Hepatocyte (in vitro differentiated cells): ENCODE results near the gene LRRIQ1. TPM values are rescaled to one million over a fixed set of nuclear protein-coding genes. Genes with fewer than 3 reads are reported as not detected.

Experiments
- DNase-seq: peaks from one replicate; pipeline ENCODE4 v3.0.0-alpha.2; 2016; ENCODE audit warnings: low spot score
- H2AFZ ChIP-seq: fragments of 200-600 bp; sonication (generic); 2 replicates; pipeline ENCODE4 v1.6.0; 2016; ENCODE audit warnings: antibody characterized with exemption, mild to moderate bottlenecking
- H3K27ac ChIP-seq: fragments of 200-600 bp; sonication (generic); 2 replicates; pipeline ENCODE4 v1.5.1; 2016; ENCODE audit warnings: mild to moderate bottlenecking
- H3K27me3 ChIP-seq: fragments of 200-600 bp; sonication (generic); 2 replicates; pipeline ENCODE4 v1.6.1; 2016
- H3K36me3 ChIP-seq: fragments of 200-600 bp; sonication (generic); replicated peaks from 2 replicates; pipeline ENCODE4 v1.5.1; 2016; ENCODE audit warnings: low read depth; ENCODE audit not compliant: insufficient read depth
- H3K4me1 ChIP-seq: fragments of 200-600 bp; sonication (generic); 2 replicates; pipeline ENCODE4 v1.5.1; 2016; ENCODE audit warnings: mild to moderate bottlenecking, moderate library complexity; ENCODE audit not compliant: insufficient read depth
- H3K4me2 ChIP-seq: fragments of 200-600 bp; sonication (generic); 2 replicates; pipeline ENCODE4 v1.6.0; 2016
- H3K4me3 ChIP-seq: fragments of 200-600 bp; sonication (generic); 2 replicates; pipeline ENCODE4 v1.5.1; 2016; ENCODE audit warnings: mild to moderate bottlenecking
- H3K79me2 ChIP-seq: fragments of 200-600 bp; sonication (generic); 2 replicates; pipeline ENCODE4 v1.6.0; 2017; ENCODE audit warnings: mild to moderate bottlenecking
- H3K9me2 ChIP-seq: fragments of 200-600 bp; sonication (generic); replicated peaks from 2 replicates; pipeline ENCODE4 v1.6.0; 2017; ENCODE audit warnings: mild to moderate bottlenecking; ENCODE audit not compliant: insufficient read depth
- H3K9me3 ChIP-seq: fragments of 200-600 bp; sonication (generic); 2 replicates; pipeline ENCODE4 v1.5.1; 2016; ENCODE audit warnings: low read depth, mild to moderate bottlenecking
- H4K20me1 ChIP-seq: fragments of 200-600 bp; sonication (generic); 2 replicates; pipeline ENCODE4 v1.6.0; 2016; ENCODE audit warnings: mild to moderate bottlenecking; ENCODE audit not compliant: insufficient read depth, poor library complexity, severe bottlenecking
- EZH2 ChIP-seq: fragments of 200-600 bp; sonication (generic); IDR thresholded peaks from 2 replicates; pipeline ENCODE4 v1.6.1; 2016; ENCODE audit warnings: antibody characterized with exemption, mild to moderate bottlenecking, borderline replicate concordance
- EZH2phosphoT487 ChIP-seq: fragments of 200-600 bp; sonication (generic); IDR thresholded peaks from one replicate; pipeline ENCODE4 v1.6.1; 2018; ENCODE audit warnings: antibody characterized with exemption, mild to moderate bottlenecking, low read depth, moderate library complexity; ENCODE audit not compliant: unreplicated experiment, severe bottlenecking
- WGBS: methylation state at CpG from one replicate; pipeline ENCODE4 v1.1.6; 2016; ENCODE audit warnings: low lambda C conversion rate; ENCODE audit errors: missing lambda C conversion rate; 5-methylcytosine and 5-hydroxymethylcytosine counted together
- polyA plus RNA-seq: library from polyadenylated mRNA; unstranded; fragments of >200 nt; fragmentation: Nextera tagmentation; extraction: Ambion mirVana; gene quantifications from 2 replicates; pipeline ENCODE4 v1.2.1, GENCODE V29; 2016
- total RNA-seq: library from RNA; depleted of rRNA; stranded (reverse); fragments of >200 nt; gene quantifications from 2 replicates; pipeline ENCODE4 v1.2.3, GENCODE V29; 2014
- TF ChIP-seq, protein P1 (sequence below): fragments of 200-600 bp; sonication (generic); IDR thresholded peaks from 2 replicates; pipeline ENCODE4 v1.5.1; 2016; ENCODE audit warnings: antibody characterized with exemption, mild to moderate bottlenecking; ENCODE audit not compliant: poor library complexity

LRRIQ1 gene
- total and polyA plus RNA-seq, 2 experiments from 2014 or later: 0.07 to 0.13 TPM

- no peak overlapping the region for H3K4me3 ChIP-seq
- TF ChIP-seq, protein P1, sequence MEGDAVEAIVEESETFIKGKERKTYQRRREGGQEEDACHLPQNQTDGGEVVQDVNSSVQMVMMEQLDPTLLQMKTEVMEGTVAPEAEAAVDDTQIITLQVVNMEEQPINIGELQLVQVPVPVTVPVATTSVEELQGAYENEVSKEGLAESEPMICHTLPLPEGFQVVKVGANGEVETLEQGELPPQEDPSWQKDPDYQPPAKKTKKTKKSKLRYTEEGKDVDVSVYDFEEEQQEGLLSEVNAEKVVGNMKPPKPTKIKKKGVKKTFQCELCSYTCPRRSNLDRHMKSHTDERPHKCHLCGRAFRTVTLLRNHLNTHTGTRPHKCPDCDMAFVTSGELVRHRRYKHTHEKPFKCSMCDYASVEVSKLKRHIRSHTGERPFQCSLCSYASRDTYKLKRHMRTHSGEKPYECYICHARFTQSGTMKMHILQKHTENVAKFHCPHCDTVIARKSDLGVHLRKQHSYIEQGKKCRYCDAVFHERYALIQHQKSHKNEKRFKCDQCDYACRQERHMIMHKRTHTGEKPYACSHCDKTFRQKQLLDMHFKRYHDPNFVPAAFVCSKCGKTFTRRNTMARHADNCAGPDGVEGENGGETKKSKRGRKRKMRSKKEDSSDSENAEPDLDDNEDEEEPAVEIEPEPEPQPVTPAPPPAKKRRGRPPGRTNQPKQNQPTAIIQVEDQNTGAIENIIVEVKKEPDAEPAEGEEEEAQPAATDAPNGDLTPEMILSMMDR: no peak
- TF ChIP-seq EZH2phosphoT487 (no peak), EZH2 (no peak)
- no peaks in the 10 kb centered on the region for H3K4me1 ChIP-seq
- no peaks in the 10 kb centered on the region for H3K79me2 ChIP-seq
- H2AFZ ChIP-seq: no peak overlapping the region
- H3K27ac ChIP-seq: no peak overlapping the region
- no peak overlapping the region for H3K4me2 ChIP-seq
- H3K9me3 ChIP-seq: no peaks in the 10 kb centered on the region
- H4K20me1 ChIP-seq: no peaks in the 10 kb centered on the region
- DNase-seq: no peak
- WGBS: 71% methylated on average over 1 of the region's 1 CpG
- no peaks in the 10 kb centered on the region for H3K36me3 ChIP-seq
- no peaks in the 10 kb centered on the region for H3K9me2 ChIP-seq
- H3K27me3 ChIP-seq: no peaks in the 10 kb centered on the region
Observed at GRCh38 chr12:85006206-85006605, 29.9 kb upstream of the LRRIQ1 start.

DNA sequence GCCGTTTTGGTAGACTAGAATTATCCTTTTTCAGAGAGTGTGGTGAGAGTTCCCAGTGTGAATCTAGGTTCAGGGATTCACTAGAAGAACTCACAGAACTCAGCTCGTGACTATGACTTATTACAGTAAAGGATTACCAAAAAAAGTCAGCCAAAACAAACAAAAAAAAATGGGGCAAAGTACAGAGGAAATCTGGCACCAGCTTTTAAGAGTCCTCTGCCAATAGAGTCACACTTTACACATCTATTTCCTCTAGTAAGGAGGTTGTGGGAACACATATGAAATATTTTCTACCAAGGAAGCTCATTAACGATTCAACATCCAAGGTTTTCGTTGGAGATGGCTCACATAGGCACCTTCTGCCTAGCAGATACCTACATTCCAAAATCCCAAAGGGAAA lies 28.3 kb upstream of the LRRIQ1 start:
- no peak overlapping the region for H3K4me3 ChIP-seq
- no peaks in the 10 kb centered on the region for H3K27me3 ChIP-seq
- WGBS: 79% methylated on average over 4 of the region's 4 CpGs
- H3K9me2 ChIP-seq: no peaks in the 10 kb centered on the region
- no peak overlapping the region for H3K4me2 ChIP-seq
- no peaks in the 10 kb centered on the region for H3K4me1 ChIP-seq
- H3K27ac ChIP-seq: no peak overlapping the region
- no peaks in the 10 kb centered on the region for H3K9me3 ChIP-seq
- H3K79me2 ChIP-seq: no peaks in the 10 kb centered on the region
- H3K36me3 ChIP-seq: no peaks in the 10 kb centered on the region
- no peaks in the 10 kb centered on the region for H4K20me1 ChIP-seq
- no peak for DNase-seq
- no peak overlapping the region for H2AFZ ChIP-seq
- TF ChIP-seq EZH2phosphoT487: no peak
- no peak for TF ChIP-seq EZH2
- TF ChIP-seq, protein P1: no peak

DNA sequence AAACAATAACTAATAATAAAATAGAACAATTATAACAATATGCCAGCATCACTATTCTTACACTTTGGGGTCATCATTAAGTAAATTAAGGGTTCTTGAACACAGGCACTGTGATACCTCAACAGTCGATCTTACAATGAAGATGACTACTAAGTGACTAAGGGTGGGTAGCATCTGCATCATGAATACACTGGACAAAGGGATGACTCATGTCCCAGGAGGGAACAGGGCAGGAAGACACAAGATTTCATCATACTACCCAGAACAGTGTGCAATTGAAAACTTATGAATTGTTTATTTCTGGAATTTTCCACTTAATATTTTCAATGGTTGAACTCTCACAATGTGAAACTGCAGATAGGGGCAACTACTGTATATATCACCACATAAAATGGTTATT lies 19.7 kb upstream of the LRRIQ1 start:
- Histone ChIP-seq H3K9me2 (no peaks in the 10 kb centered on the region), H3K27ac (no peak overlapping the region), H3K9me3 (no peaks in the 10 kb centered on the region), H4K20me1 (no peaks in the 10 kb centered on the region), H3K79me2 (no peaks in the 10 kb centered on the region), H3K36me3 (no peaks in the 10 kb centered on the region), H3K4me3 (no peak overlapping the region), H2AFZ (no peak overlapping the region), H3K27me3 (peaks cover 3% of the 10 kb centered on the region), H3K4me2 (no peak overlapping the region), H3K4me1 (no peaks in the 10 kb centered on the region)
- no peak for DNase-seq
- 77% methylated on average over 1 of the region's 1 CpG for WGBS
- TF ChIP-seq EZH2: no peak
- TF ChIP-seq, protein P1: no peak
- no peak for TF ChIP-seq EZH2phosphoT487

DNA sequence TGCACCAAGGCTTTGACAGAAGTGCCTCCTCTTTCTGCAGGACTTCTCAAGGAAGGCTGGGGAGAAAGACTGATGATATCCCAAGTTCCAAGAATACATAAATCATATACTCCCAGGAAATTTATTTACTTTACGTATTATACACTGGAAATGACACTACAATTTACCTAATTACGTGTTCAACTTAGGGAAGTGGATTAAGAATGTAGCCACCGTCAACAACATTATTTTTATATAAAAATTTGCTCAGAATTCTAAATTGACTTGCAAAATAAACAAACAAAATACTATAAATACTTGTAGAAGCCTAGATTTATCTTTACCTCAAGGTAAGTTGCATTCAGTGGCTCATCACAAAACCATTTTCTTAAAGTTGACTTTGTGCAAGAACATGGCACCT lies 19.0 kb upstream of the LRRIQ1 start:
- TF ChIP-seq EZH2phosphoT487: no peak
- TF ChIP-seq, protein P1: no peak
- no peak for TF ChIP-seq EZH2
- Histone ChIP-seq H3K4me3 (no peak overlapping the region), H3K36me3 (no peaks in the 10 kb centered on the region), H3K4me1 (no peaks in the 10 kb centered on the region), H2AFZ (no peak overlapping the region), H3K27ac (no peak overlapping the region), H3K9me2 (no peaks in the 10 kb centered on the region), H3K79me2 (no peaks in the 10 kb centered on the region), H3K9me3 (no peaks in the 10 kb centered on the region), H3K27me3 (peaks cover 3% of the 10 kb centered on the region), H4K20me1 (no peaks in the 10 kb centered on the region), H3K4me2 (no peak overlapping the region)
- no peak for DNase-seq
- WGBS: 83% methylated on average over 3 of the region's 3 CpGs
